DMS153 treated with DMSO at 0.1 percent for 48 hours (cell line): ENCODE measurements around the gene SELPLG.
"Not testable (repeated sequence)": the region's sequence is repeated elsewhere in the genome, so short reads cannot be mapped to it uniquely, and the experiment has no call there.

Experiments used
- DNase-seq: peaks from one replicate; lab custom pipeline; 2025; ENCODE audit not compliant: unreplicated experiment; lab: John Stamatoyannopoulos, UW

SELPLG gene

GRCh38 chr12:108656247-108656646 lies 22.6 kb upstream of the SELPLG start:
- DNase-seq: not testable (repeated sequence)

GRCh38 chr12:108655812-108656175 lies 22.1 kb upstream of the SELPLG start:
- DNase-seq: not testable (repeated sequence)

DNA sequence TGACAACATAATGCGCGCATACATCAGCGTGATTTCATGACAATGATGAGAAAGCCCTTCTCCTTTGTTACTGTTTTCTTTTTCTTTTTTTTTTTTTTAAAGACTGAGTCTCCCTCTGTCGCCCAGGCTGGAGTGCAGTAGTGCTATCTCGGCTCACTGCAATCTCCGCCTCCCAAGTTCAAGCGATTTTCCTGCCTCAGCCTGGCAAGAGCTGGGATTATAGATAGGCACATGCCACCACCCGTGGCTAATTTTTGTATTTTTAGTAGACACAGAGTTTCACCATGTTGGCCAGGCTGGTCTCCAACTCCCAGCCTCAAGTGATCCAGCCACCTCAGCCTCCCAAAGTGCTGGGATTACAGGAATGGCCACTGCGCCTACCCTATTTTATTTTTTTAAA lies 20.9 kb upstream of the SELPLG start:
- DNase-seq: not testable (repeated sequence)

DNA sequence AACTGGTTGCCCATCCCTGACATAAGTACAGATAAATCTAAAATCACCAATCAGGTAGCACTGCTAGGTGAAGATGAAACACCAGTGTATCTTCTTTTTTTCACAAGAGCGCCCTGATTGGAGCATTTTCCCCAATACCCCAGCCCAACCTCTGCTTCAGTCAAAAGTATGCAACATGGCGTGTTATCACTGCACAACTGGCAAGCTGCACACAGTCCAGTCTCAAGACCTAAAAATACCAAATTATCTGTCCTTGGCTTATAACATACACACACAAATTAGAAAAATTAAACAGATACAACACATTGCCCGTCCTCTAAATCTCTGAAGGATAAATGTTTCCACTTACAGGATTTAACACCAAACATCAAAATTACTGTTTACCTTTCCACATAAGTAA lies 20.2 kb upstream of the SELPLG start:
- DNase-seq: no peak

DNA sequence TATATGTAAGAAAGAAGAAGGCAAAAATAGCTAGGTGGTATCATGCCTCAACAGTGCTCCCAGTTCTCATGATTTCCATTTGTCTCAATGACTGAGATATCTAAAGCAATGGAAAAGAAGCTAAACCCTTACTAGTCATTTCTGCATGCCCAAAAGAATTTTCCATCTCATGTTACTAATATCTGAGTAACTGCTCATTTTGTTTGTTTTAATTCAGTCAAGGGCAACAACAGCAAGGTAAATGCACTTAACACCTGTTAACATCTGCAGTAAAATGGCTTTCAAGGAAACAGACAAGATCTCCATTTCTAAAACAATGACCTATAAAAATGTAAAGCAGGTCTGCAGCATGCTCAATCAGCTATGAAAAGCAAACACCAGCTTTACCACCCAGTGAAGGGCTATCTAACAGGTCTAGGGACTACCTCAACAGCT lies 19.4 kb upstream of the SELPLG start:
- DNase-seq: no peak

DNA sequence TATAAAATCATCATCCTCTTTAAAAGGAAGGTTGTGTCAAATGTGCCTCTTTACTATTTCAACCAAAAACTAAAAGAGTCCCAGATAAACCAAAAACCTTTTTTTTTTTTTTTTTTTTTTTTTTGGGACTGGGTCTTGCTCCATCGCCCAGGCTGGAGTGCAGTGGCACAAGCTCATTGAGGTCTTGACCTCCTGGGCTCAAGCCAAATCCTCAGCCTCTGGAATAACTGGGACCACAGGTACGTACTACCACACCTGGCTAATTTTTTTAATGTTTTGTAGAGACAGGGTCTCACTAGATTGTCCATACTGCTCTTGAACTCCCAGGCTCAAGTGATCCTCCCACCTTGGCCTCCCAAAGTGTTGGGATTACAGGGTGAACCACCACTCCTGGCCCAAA lies 16.4 kb upstream of the SELPLG start:
- no peak for DNase-seq

DNA sequence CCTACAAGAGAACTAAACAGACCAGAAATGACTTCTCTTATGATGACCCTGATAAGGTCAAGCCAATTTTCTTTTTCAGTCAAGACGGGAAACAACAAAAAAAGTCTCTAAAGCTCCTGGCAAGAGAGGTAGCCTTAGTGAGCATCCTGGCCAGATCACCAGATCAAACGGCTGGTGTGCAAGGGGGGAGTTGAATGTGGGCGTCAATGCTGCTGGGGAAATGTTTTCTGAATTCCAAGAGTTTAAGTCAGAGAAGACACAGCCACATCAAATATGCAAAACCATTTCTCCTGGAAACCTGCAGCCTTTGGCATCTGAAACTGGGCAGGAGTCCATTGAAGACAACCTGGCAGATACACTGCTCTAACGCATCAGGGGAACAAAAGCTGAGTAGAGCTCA lies 16.0 kb upstream of the SELPLG start:
- DNase-seq: no peak

- DNase-seq: no peak
These were observed 15.4 kb upstream of the SELPLG start for GRCh38 chr12:108649126-108649525.

DNA sequence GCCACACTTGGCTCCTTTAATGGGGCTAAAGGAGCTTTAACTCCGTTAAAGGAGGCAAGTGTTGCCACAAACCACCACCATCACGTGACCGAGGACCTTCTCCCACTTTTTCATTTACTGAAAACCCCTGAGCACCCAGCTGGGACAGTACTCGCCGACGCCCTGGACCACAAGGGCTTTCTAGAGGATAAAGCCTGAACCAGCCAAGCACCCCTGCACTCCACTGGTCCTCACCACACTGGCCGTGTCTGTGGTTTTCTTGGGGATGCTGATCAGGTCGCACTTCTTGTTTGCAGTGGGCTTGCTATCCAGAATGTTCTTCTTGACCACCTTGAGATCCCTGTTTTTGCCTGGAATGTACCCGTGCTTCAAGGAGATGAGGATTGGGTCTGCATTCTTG lies 14.7 kb upstream of the SELPLG start:
- DNase-seq: no peak

- DNase-seq: no peak
These were observed 14.0 kb upstream of the SELPLG start for GRCh38 chr12:108647585-108648287.

- DNase-seq: no peak
These were observed 13.2 kb upstream of the SELPLG start for GRCh38 chr12:108646600-108647579.

DNA sequence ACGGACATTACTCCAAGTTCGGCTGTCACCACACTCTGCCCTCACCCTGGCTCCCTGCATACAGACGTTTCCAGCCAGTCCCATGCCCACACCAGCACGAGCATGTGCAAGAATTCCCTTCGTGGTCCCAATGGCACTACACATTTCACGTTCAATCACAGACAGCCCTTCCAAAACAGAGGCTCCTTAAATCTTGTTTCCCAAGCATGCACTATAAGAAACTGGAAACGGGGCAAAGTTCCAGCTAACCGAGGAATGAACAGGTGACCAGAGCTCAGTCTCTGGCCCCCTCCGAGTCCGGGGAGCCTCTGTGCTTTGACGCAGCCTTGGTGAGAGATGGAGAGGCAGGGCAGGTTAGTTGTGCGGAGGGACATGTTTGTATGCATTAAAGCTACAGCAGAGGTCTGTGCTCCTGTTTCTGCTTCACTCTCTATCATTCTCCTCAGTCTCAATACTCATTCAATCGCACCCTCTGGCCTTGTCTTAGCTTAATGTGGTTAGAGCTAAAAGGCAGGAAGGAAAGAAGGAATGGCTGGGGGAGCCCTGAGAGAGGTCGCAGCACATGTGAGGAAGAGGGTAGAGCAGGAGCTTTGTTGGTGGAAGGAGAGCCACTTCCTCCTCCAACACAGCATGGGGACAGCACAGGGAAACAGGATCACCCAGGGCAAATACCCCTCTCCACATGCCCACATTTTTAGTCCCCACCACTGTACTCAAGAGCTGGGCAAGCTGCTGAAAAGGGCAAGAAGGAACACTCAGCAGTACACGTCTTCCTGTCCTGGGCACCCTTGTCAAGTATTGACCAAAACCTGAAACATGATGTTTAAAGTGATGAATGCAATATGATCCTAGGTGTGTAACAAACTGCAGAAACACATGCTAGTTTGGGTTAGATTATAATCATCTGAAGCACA lies 12.2 kb upstream of the SELPLG start:
- no peak for DNase-seq

- no peak for DNase-seq
These were observed 11.1 kb upstream of the SELPLG start for GRCh38 chr12:108644811-108645120.

- DNase-seq: no peak
These were observed 10.5 kb upstream of the SELPLG start for GRCh38 chr12:108643941-108644810.

GRCh38 chr12:108642899-108643654 lies 9.4 kb upstream of the SELPLG start:
- DNase-seq: no peak

DNA sequence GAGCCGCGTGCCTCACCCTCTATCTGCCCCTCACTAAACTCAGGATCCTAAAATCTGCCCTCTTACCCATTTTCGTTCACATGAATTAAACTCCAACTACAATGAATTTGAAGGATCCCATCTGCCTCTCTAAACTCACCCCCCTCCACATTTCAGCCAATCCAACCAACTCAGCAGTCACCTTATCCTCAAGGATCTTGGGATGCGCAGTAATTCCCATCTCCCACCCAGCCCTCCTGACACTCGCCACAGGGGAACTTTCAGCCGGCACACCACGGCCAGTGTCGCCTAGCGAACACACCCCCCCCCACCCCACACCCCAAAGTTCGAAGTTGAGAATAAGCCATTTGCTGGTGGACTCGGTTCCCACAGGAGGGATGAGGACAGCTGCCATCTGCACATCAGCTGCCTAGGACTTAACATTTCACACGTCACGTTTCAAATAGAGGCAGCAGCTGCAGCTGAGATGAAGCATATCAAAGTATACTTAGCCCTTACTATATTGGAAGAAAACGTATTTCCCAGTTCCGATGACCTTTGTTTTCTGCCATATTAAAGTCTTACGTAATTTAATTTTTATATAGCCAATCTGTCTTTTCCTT lies 8.7 kb upstream of the SELPLG start:
- no peak for DNase-seq

- DNase-seq: no peak
These were observed 8.0 kb upstream of the SELPLG start for GRCh38 chr12:108641446-108642268.

DNA sequence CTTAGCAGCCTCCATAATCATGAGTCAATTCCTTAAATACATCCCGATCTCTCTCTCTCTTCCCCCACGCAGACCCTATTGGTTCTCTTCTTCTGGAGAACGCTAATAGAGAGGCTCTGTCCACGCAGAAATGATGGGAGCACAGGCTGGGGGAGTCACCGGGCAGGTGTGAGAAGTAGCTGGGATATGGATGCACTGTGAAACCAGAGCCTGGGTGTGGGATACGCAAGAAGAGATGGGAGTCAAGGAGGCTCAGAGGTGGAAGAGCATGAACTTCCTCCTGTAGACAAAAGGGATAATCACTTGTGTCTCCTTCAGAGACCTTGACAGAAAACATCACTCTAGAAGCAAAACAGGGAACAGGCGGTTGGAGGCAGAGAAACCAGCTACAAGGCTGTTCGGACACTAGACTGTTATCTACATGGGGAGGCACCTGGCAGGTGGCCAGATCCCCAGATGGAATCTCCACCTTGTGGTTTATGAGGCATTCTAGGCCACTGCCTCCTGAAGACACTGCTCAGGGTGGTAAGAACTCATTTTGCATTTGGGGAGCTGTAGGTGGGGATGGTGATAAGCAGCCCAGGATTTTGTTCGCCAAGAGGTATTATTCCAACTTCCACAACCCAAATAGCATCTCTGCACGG lies 7.2 kb upstream of the SELPLG start:
- no peak for DNase-seq
